Sciatic nerve (tissue), 1 donor: ENCODE data around the gene WDR48. TPM values are rescaled to one million over a fixed set of nuclear protein-coding genes. Genes with fewer than 3 reads are reported as not detected.

Experiments
- microRNA-seq: library from miRNA; unstranded; fragments of <30 nt; microRNA quantifications from one replicate; pipeline ENCODE4 v1.2.0, GENCODE V29; 2020
- total RNA-seq: library from RNA; stranded (reverse); fragmentation: NEBNext Ultra II Directional; extraction: Animal tissue kit (Norgen Biotek cat#: 25700); gene quantifications from one replicate; pipeline ENCODE4 v1.2.1, GENCODE V29; 2021
- donor health status: DM: no; HTN: no; CAD: no.

Gene WDR48
- total RNA-seq, 1 donor from 2014 or later = 49.1 TPM

Small RNA genes lying within 50 kb of the gene (microRNA-seq; reads per million reads assigned to microRNA genes)
- not detected for gene MIR6822

Other genes starting within 250 kb of the WDR48 start
- gene SCN10A, start 235.8 kb upstream of the WDR48 start, total RNA-seq = not detected
- 0.71 TPM for gene SCN11A, start 72 bp upstream of the WDR48 start, total RNA-seq
- gene GORASP1, start 55.6 kb downstream of the WDR48 start, total RNA-seq = 55.8 TPM
- gene TTC21A, start 55.7 kb downstream of the WDR48 start, total RNA-seq = 13.4 TPM
- gene CSRNP1, start 101.6 kb downstream of the WDR48 start, total RNA-seq = 51.7 TPM
- gene XIRP1, start 140.6 kb downstream of the WDR48 start, total RNA-seq = 0.04 TPM
- gene CX3CR1, start 228.0 kb downstream of the WDR48 start, total RNA-seq = 18.5 TPM